DOHH2 (cell line): ENCODE results near the gene DCAF17.

ENCODE experiments used
- CTCF ChIP-seq: fragments of 200-600 bp; sonication (generic); IDR thresholded peaks from one replicate; pipeline ENCODE4 v1.5.1; 2014; ENCODE audit warnings: antibody characterized with exemption, mild to moderate bottlenecking, low read depth, low read length; ENCODE audit not compliant: poor library complexity, severe bottlenecking
- EZH2phosphoT487 ChIP-seq: fragments of 200-600 bp; sonication (generic); IDR thresholded peaks from 2 replicates; pipeline ENCODE4 v1.6.1; 2017; ENCODE audit warnings: borderline replicate concordance, mild to moderate bottlenecking, antibody characterized with exemption, low read length, moderate library complexity, mixed read lengths

- no peak for TF ChIP-seq CTCF
- TF ChIP-seq EZH2phosphoT487 = no peak
Measured at GRCh38 chr2:171512014-171512413, 78.0 kb downstream of the DCAF17 start.
